Head of caudate nucleus (tissue), 42 donors: ENCODE measurements around the gene KRTAP20-4.

Source experiments
- DNase-seq, 42 donors: peaks; one replicate each; pipeline versions ENCODE4 v3.0.0 to v3.0.0-alpha.2; 2020 to 2021; ENCODE audit warnings: mixed read lengths in 7 of 42
- intact Hi-C: fragments of 100-400 bp; cut with DNase I; formaldehyde crosslinking; loops from one replicate; pipeline ENCODE4 v1.15.0; 2022

The KRTAP20-4 gene

GRCh38 chr21:30638686-30639085 is 18.3 kb downstream of the KRTAP20-4 start:
- DNase-seq, result no peak
- intact Hi-C loops, result no loop called here

- intact Hi-C loops, result no loop called here
- no peak for DNase-seq
Measured at GRCh38 chr21:30642564-30642963, 22.1 kb downstream of the KRTAP20-4 start, which contains the start of gene KRTAP20-3. KRTAP20-3 (plus strand) TSS chr21:30642864.

GRCh38 chr21:30646904-30647414 is 26.5 kb downstream of the KRTAP20-4 start:
- intact Hi-C loops, result no loop called here

GRCh38 chr21:30652891-30653290 is 32.5 kb downstream of the KRTAP20-4 start:
- intact Hi-C loops, result no loop called here
- DNase-seq, result no peak

More at GRCh38 chr21:30646904-30647414, 26.5 kb downstream of the KRTAP20-4 start:
- DNase-seq, result no peak

GRCh38 chr21:30668776-30669175 is 48.3 kb downstream of the KRTAP20-4 start:
- DNase-seq, result no peak
- intact Hi-C loops, result no loop called here
